Measurements from ENCODE around the gene GNA12.

DNA sequence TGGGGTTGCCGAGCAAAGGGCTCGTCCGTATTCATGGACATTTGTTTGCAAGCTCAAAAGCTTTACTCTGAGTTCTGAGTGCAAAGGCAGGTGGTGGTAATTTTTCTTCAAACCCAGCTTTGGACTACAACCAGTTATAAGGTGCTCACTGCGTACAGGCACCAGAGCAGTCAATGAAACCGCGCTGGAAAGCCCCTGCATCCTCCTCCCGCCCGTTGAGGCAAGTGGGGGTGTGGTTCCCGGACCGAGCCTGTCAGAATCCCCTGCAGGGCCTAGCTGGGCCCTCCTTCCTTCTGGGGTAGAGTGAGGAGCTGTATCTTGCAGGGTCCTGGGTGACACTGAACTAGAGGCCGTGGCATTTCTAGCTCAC is 133.8 kb downstream of the GNA12 start:
- TF ChIP-seq, protein P1, sequence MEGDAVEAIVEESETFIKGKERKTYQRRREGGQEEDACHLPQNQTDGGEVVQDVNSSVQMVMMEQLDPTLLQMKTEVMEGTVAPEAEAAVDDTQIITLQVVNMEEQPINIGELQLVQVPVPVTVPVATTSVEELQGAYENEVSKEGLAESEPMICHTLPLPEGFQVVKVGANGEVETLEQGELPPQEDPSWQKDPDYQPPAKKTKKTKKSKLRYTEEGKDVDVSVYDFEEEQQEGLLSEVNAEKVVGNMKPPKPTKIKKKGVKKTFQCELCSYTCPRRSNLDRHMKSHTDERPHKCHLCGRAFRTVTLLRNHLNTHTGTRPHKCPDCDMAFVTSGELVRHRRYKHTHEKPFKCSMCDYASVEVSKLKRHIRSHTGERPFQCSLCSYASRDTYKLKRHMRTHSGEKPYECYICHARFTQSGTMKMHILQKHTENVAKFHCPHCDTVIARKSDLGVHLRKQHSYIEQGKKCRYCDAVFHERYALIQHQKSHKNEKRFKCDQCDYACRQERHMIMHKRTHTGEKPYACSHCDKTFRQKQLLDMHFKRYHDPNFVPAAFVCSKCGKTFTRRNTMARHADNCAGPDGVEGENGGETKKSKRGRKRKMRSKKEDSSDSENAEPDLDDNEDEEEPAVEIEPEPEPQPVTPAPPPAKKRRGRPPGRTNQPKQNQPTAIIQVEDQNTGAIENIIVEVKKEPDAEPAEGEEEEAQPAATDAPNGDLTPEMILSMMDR (conservative IDR thresholded peaks at IDR 0.05; ENCODE audit: low read depth, low read length) = no peak
- TF ChIP-seq FOS (IDR thresholded peaks at IDR 0.05; ENCODE audit: low read depth, low read length) (no peak), RFX5 (IDR thresholded peaks at IDR 0.05; ENCODE audit: low read depth, low read length) (no peak), POLR2A (IDR thresholded peaks at IDR 0.05; ENCODE audit: low read depth, low read length) (no peak), MXI1 (IDR thresholded peaks at IDR 0.05; ENCODE audit: borderline replicate concordance, low read depth, low read length) (no peak)
- TF ChIP-seq, protein P2, sequence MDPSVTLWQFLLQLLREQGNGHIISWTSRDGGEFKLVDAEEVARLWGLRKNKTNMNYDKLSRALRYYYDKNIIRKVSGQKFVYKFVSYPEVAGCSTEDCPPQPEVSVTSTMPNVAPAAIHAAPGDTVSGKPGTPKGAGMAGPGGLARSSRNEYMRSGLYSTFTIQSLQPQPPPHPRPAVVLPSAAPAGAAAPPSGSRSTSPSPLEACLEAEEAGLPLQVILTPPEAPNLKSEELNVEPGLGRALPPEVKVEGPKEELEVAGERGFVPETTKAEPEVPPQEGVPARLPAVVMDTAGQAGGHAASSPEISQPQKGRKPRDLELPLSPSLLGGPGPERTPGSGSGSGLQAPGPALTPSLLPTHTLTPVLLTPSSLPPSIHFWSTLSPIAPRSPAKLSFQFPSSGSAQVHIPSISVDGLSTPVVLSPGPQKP (IDR thresholded peaks at IDR 0.05; ENCODE audit: borderline replicate concordance, low read depth, low read length) = no peak

Measured in IMR-90 (cell line).